OCI-LY1 (cell line): ENCODE results near the gene ST3GAL3.

Source experiments
- H2AFZ ChIP-seq: fragments of 200-600 bp; sonication (generic), shearing (Covaris generic); 2 replicates; pipeline ENCODE4 v1.6.0; 2014; ENCODE audit warnings: antibody characterized with exemption, mild to moderate bottlenecking, low read length
- H3F3A ChIP-seq: fragments of 200-600 bp; sonication (generic), shearing (Covaris generic); 2 replicates; pipeline ENCODE4 v1.6.0; 2014; ENCODE audit warnings: mild to moderate bottlenecking, antibody characterized with exemption, low read length, moderate library complexity; ENCODE audit not compliant: insufficient read depth
- H3K27ac ChIP-seq: fragments of 200-600 bp; sonication (generic); 2 replicates; pipeline ENCODE4 v1.5.1; 2014; ENCODE audit warnings: low read length, mixed run types, mild to moderate bottlenecking, low read depth; ENCODE audit not compliant: poor library complexity, severe bottlenecking
- H3K27me3 ChIP-seq: fragments of 200-600 bp; sonication (generic); 2 replicates; pipeline ENCODE4 v1.6.0; 2014; ENCODE audit warnings: antibody characterized with exemption, mild to moderate bottlenecking, low read length, moderate library complexity; ENCODE audit not compliant: insufficient read depth
- H3K36me3 ChIP-seq: fragments of 200-600 bp; sonication (generic); 2 replicates; pipeline ENCODE4 v1.6.1; 2014; ENCODE audit warnings: mild to moderate bottlenecking, antibody characterized with exemption, low read length, moderate library complexity, mixed read lengths; ENCODE audit not compliant: insufficient read depth
- H3K4me1 ChIP-seq: fragments of 200-600 bp; sonication (generic); 2 replicates; pipeline ENCODE4 v1.5.1; 2014; ENCODE audit warnings: mild to moderate bottlenecking, low read length, moderate library complexity; ENCODE audit not compliant: insufficient read depth, severe bottlenecking
- H3K4me2 ChIP-seq: fragments of 200-600 bp; sonication (generic), shearing (Covaris generic); 2 replicates; pipeline ENCODE4 v1.6.1; 2014; ENCODE audit warnings: low read length
- H3K4me3 ChIP-seq: fragments of 200-600 bp; sonication (generic); 2 replicates; pipeline ENCODE4 v1.5.1; 2014; ENCODE audit warnings: low read length, low read depth, mild to moderate bottlenecking, mixed read lengths; ENCODE audit not compliant: poor library complexity, severe bottlenecking
- H3K79me2 ChIP-seq: fragments of 200-600 bp; shearing (Covaris generic); 2 replicates; pipeline ENCODE4 v1.6.1; 2016; ENCODE audit warnings: mixed run types, low read length, mixed read lengths; ENCODE audit not compliant: insufficient read depth
- H3K9ac ChIP-seq: fragments of 200-600 bp; sonication (generic), shearing (Covaris generic); 2 replicates; pipeline ENCODE4 v1.6.1; 2014; ENCODE audit warnings: mild to moderate bottlenecking, low read length, mixed read lengths
- H3K9me2 ChIP-seq: fragments of 200-600 bp; sonication (generic), shearing (Covaris generic); 2 replicates; pipeline ENCODE4 v1.6.1; 2014; ENCODE audit warnings: low read depth, mild to moderate bottlenecking, low read length, mixed read lengths
- H3K9me3 ChIP-seq: fragments of 200-600 bp; shearing (Covaris generic); 2 replicates; pipeline ENCODE4 v1.6.1; 2014; ENCODE audit warnings: low read length, mixed read lengths
- H4K20me1 ChIP-seq: fragments of 200-600 bp; sonication (generic), shearing (Covaris generic); 2 replicates; pipeline ENCODE4 v1.6.0; 2016; ENCODE audit warnings: mild to moderate bottlenecking, low read length; ENCODE audit not compliant: insufficient read depth
- CTCF ChIP-seq: fragments of 200-600 bp; sonication (generic), shearing (Covaris generic); IDR thresholded peaks from 2 replicates; pipeline ENCODE4 v1.5.1; 2017; ENCODE audit warnings: mild to moderate bottlenecking, antibody characterized with exemption, low read length, moderate library complexity, mixed read lengths
- EZH2 ChIP-seq: fragments of 200-600 bp; sonication (generic), shearing (Covaris generic); IDR thresholded peaks from 2 replicates; pipeline ENCODE4 v1.8.0; 2017; ENCODE audit warnings: borderline replicate concordance, mixed run types, mild to moderate bottlenecking, antibody characterized with exemption, low read length, moderate library complexity, mixed read lengths

Gene ST3GAL3

GRCh38 chr1:43952731-43953346, 245.5 kb downstream of the ST3GAL3 start:
- Histone ChIP-seq H3K4me2 (no peak overlapping the region), H2AFZ (no peak overlapping the region), H3K27me3 (no peaks in the 10 kb centered on the region), H3K4me1 (peaks cover 10% of the 10 kb centered on the region), H3K9ac (no peak overlapping the region), H3K9me2 (no peaks in the 10 kb centered on the region), H3K9me3 (no peaks in the 10 kb centered on the region), H3K36me3 (peaks cover 24% of the 10 kb centered on the region; the same call in 1 of the 2 replicates), H3K4me3 (no peak overlapping the region), H3K27ac (no peak overlapping the region), H4K20me1 (no peaks in the 10 kb centered on the region), H3F3A (no peaks in the 10 kb centered on the region), H3K79me2 (no peaks in the 10 kb centered on the region)
- TF ChIP-seq EZH2, result no peak
- TF ChIP-seq CTCF, result no peak

- no peak overlapping the region for H3K9ac ChIP-seq
- no peaks in the 10 kb centered on the region for H3K27me3 ChIP-seq
- H3K9me3 ChIP-seq, result no peaks in the 10 kb centered on the region
These were observed 246.0 kb downstream of the ST3GAL3 start for GRCh38 chr1:43953361-43953760.

GRCh38 chr1:43954036-43954435, 246.7 kb downstream of the ST3GAL3 start:
- Histone ChIP-seq H3K4me1 (no peaks in the 10 kb centered on the region), H3K9ac (no peak overlapping the region), H3K36me3 (peaks cover 36% of the 10 kb centered on the region; the same call in 1 of the 2 replicates), H3K4me2 (no peak overlapping the region), H3F3A (no peaks in the 10 kb centered on the region), H3K79me2 (no peaks in the 10 kb centered on the region), H2AFZ (no peak overlapping the region), H3K9me3 (no peaks in the 10 kb centered on the region), H3K27me3 (no peaks in the 10 kb centered on the region), H3K9me2 (no peaks in the 10 kb centered on the region), H3K4me3 (no peak overlapping the region), H3K27ac (no peak overlapping the region), H4K20me1 (no peaks in the 10 kb centered on the region)
- no peak for TF ChIP-seq CTCF
- TF ChIP-seq EZH2, result no peak

More at GRCh38 chr1:43953361-43953760, 246.0 kb downstream of the ST3GAL3 start:
- peaks cover 4% of the 10 kb centered on the region for H3K4me1 ChIP-seq
- no peak overlapping the region for H3K4me2 ChIP-seq
- no peaks in the 10 kb centered on the region for H4K20me1 ChIP-seq
- no peaks in the 10 kb centered on the region for H3F3A ChIP-seq
- TF ChIP-seq EZH2 (no peak), CTCF (no peak)
- no peak overlapping the region for H2AFZ ChIP-seq
- no peaks in the 10 kb centered on the region for H3K9me2 ChIP-seq
- H3K79me2 ChIP-seq, result no peaks in the 10 kb centered on the region
- no peak overlapping the region for H3K27ac ChIP-seq
- no peak overlapping the region for H3K4me3 ChIP-seq
- H3K36me3 ChIP-seq, result peaks cover 29% of the 10 kb centered on the region; the same call in 1 of the 2 replicates
